NCI-H2227 treated with DMSO at 0.1 percent for 48 hours (cell line): ENCODE measurements around the gene RAPGEF4.

Experiments used
- DNase-seq: peaks from one replicate; lab custom pipeline; 2025; lab: John Stamatoyannopoulos, UW

The RAPGEF4 gene

DNA sequence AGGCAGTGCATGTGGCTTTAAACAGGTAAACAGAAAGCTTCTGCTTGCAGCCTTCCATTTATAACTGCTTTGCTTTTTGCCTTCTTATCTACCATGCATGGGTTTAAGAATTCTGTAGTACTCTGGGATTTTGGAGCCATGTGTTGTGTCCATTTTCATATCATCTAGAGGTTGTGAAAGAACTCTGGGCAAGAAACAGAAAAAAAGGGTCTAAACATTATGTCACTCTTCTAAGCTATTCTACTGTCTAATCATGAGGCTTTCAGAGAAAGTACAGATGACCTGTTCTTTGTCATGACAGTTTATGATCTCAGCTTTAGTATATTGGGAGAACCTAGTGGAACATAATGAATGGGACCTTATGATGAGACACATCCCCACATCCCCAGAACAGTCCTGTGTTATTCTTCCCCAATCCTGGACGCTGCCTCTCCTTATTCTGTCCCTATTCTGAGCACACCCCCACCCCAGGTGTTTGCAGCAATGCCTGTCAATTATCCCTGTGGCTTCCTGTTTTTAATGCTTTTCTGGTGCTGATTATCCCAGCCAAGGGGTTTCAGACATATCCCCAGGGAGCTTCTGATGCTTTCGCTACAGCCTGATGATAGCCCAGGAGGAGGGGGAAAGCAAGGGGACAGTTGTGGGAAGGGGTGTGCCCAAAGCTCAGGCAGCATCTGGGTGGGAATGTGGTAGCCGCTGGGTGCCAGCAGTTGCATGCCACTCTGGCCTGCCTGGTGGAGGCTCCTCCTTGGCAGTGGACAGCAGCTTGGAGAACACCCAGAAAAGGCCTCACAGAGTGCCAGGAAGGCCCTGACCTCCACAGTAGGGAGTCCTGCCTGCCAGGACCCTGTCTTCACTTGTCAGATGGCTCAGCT lies 170.5 kb downstream of the RAPGEF4 start:
- no peak for DNase-seq

DNA sequence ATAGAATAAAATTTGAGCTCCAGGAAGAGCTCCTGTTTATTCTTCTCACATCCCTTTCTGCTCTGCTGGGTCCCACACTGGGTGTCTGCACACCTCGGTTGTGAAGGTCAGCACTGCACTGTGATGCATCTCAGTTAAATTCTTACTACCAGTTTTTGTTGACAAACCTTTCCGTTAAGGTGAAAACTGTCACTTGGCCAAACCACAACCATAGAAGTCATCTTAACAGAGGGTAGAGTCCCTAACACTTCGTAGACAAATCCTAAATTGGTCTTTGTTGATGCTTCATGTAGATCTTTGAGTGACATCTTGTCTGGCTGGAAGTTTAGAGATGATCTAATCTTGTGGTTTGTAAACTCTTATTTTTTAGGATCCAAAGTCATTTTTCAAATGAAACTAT lies 172.6 kb downstream of the RAPGEF4 start:
- no peak for DNase-seq

DNA sequence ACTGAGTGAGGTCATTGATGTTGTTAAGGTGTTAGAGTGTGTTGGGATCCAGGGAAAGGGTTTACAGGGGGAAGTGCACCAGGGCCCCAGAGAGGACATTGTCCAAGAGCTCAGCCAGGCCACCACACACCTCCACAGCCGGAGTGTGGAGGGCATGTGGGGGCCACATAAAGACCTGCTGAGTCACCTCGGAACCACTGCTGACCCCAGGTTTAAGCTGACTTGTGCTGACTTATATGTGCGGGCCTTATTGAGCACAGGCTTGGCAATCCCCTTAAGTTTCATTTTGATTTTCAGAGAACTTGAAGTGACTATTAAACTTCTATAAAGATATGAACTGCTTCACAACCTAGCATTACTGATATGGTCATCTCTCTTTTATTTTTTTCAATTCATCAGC lies 173.8 kb downstream of the RAPGEF4 start:
- no peak for DNase-seq

DNA sequence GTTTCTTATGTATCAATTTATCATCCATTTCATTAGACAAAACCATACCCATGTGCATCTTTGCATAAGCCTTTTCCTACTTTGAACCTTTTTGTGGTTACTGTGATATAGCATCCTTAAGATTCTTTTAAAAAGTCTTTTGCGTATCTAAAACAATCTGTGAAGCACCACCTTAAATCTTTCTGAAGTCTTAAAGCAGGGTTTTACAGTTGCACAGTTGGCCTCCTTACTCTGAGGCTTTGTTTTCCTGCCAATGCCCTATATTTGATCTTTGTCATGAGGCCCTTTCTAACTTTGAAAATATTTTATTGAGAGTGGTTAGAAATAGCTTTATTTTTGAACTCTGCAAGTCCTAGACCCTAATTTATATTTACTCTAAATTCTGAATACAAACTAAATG lies 176.6 kb downstream of the RAPGEF4 start:
- no peak for DNase-seq

DNA sequence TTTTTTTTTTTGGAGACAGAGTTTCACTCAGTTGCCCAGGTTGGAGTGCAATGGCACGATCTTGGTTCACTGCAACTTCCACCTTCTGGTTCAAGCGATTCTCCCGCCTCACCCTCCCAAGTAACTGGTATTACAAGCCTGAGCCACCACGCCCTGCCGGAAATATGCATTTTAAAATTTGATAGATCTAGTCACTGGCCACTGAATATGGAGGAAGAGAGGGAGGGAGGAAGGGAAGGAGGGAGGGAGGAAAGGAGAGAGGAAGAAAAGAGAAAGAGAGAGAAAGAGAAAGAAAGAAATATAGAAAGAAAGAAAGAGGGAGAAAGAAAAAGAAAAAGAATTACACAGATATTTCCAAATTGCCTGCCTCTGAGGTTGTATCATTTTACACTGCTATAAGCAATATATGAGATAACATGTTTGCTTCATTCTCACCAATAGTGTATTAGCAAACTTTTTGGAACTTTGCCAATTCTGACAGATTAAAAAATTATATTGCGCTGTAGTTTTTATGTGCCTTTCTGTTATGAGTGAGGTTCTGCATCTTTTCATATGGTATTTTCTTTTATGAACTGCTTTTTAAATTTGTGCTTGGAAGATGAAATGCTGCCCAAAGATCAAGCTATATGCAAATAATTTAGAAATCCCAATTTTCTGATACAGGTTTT lies 178.8 kb downstream of the RAPGEF4 start:
- DNase-seq, result no peak

DNA sequence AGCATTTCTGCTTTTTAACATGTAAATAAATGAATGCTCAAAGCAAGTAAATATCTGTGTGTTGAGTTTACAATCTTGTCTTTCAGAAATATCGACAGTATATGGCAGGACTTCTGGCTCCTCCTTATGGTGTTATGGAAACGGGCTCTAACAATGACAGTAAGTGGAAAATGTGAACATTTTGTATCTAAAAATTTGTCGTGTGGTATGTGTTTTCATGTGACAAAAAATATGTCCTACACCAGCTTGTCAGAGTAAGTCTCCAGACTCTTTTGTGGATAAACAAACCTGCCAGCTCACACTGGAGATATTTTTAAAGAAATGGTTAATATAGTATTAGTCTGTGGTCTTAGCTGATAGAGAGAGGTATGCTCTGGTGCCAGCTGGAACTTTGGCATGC lies 182.1 kb downstream of the RAPGEF4 start:
- DNase-seq, result no peak

DNA sequence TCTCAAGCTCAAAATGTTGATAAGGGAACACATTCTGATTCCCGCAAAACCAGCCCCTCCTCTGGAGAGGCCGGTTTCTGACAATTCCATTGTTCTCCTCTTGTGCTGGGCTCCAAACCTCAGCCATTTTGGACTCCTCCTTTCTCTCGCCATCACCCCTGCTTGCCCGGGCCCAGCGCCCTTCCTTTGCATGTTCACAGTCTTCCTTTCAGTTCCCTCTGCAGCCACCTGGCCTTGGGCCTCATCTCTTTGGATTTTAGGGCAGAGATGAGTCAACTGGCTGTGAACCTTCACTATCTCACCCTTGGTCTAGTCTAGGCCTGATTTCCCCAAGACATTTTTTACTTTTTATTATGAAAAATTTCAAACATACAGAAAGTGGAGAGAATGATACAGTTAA lies 184.1 kb downstream of the RAPGEF4 start:
- no peak for DNase-seq

DNA sequence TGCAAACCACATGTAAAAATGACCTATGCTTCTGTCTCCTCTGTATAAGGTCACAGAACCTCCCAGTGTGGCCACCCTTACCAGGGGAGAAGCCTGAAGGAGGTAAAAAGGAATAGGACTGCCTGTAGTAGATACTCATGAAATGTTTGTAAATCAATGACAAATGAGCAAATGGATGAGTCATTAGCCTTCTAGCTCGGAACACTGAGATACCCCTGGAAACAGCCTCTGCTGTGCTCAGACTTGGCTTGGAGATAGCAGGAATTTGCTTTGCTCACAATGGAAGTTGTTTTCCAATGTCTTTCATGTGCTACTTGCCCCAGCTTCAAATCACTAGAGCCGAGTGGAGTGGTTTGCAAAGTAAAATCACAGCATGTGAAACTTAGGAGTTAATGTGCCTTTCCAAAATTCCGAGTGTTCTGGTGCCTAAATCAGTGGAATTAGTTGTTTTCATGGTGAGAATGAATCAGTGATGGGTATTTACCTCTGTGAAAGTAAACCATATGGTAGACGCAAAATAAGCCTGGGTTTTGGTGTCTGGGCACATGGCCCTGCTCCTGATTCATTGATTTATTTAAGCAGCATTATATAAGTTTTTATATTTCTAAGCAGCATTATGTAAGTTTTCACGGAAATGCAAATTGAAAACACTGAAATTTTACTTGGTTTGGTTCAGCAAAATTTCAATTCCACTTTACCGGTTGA lies 186.0 kb downstream of the RAPGEF4 start:
- DNase-seq, result no peak

DNA sequence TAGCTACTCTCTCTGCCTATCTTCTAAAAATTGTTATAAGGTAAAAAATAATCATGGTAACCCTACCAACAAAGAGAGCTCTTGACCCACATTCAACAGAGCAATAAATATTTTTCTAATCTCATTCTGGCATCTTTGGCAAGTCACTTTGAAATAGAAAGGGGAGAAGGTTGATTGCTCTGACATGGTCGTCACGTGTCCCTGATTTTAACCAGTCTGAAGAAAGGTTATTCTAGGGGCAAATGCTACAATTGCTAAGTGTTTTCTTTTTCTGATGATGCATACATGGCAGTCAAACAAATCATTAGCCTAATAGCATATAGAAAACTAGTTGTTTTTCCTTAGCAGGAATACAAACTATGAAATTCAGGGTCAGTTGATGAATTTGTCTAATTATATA lies 186.7 kb downstream of the RAPGEF4 start:
- DNase-seq, result no peak

DNA sequence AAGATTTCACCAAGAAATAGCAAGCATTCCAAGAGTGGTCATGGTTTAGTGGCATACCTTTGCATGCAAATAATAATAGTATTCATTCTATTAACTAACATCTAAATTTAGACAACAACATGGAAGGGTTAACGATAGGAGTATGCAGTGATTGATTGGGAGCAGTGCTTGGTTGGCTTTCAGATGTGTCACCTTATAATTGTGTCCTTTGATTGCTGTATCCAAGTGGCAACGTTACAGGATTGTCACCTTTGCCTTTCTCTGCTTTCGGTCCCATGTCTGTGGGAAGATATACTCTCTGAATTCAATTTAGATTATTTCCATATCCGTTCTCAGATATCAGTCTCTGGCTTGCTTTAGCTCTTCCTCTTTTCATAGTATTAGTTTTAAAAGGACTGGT lies 187.2 kb downstream of the RAPGEF4 start:
- DNase-seq, result no peak

DNA sequence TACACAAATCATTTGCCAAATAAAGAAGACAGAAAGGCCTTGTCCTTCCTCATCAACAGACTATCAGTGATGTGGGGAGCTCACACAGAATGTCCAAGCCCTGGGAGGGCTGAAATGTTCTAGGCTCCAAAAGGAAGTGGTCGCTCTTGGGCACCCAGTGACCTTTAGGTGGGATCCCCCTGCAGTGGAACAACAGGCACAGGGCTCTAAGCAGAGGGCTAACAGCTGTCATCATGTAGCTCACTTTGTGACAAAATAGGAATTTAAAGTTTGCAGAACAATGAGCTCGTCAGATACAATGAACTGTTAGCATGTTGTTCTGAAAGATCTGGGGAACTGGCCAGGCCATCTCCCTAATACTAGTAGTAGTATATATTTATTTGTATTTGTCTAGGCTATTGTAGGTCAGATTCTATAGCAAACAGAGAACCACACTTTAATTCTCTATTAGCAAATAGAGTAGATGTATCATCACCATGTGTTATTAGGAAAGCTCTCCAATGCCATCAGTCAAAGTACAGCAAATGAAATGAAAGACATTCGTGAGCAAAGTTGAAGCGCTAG lies 188.5 kb downstream of the RAPGEF4 start:
- no peak for DNase-seq

DNA sequence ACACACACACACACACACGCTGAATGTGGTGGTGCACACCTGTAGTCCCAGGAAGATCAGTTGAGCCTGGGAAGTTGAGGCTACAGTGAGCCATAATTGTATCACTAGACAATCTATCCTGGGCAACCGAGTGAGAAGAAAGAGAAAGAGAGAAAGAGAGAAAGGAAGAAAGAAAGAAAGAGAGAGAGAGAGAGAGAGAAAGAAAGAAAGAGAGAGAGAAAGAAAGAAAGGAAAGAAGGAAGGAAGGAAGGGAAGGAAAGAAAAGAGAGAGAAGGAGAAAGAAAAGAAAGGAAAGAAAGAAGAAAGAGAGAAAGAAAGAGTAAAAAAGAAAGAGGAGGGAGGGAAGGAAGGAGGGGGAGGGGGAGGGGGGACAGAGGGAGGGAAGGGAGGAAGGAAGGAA lies 190.0 kb downstream of the RAPGEF4 start:
- no peak for DNase-seq

DNA sequence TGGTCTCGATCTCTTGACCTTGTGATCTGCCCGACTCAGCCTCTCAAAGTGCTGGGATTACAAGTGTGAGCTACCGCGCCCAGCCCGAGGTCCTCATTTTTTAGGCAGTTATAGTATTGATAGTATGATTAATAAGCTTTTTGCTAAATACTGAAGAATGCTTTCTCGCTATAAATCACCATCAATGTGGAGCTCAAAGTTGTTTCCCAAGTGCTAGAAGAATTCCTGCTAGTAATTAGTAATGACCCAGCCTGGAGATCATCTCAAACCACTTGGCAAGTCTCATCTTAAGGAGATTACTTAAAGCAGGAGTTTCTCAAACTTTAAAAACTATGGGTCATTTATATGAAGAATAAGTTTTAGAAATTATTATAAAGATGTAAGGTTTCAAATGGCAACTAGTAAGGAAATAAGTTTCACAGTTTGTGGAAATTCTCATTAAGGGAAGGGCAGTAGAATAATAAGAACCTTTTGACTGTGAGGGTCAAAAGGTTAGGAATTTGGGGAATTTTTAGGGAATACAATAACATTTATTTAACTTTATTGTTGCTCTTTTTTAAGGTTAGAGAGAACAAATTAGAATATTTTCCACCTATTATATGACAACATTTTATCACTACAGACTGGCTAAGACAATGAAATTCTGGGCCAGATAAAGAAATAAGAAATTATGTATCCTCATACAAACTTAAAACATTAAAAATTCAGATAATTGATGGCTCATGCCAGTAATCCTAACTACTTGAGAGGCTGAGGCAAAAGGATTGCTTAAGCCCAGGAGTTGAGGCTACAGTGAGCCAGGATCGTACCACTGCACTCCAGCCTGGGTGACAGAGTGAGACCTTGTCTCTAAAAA lies 191.4 kb downstream of the RAPGEF4 start:
- no peak for DNase-seq

DNA sequence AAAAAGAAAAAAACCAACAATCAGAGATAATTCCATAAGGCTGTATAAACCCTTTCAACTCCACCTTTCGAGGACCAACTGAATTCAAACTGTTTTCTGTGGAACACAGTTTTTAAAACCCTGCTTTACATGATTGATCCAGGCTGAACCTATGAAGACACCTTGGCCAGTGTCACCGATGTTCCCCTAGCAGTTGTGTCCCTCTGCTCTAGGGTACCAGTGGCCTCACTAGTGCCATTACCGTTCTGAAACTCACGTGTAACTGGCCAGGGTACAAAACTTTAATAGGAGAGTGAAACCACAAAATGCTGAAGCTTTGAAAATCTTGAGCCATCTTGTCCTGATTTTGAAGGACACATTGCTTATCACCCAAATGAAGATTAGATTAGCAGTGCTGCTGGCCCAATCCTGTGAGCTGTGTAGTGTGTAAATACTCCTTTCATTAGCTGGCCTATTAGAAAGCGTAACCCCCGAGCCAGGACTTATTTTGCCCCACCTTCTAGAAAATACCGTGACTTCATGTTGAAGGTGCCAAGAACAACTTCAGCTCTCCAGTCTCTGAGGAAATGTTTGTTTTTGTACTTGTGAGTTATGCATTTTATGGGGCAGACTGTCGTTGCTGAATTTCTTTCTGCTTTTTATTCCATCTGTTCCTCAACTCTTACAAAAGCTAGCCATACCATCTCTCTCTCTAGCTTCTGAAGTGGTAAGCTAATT lies 192.2 kb downstream of the RAPGEF4 start:
- DNase-seq, result no peak

DNA sequence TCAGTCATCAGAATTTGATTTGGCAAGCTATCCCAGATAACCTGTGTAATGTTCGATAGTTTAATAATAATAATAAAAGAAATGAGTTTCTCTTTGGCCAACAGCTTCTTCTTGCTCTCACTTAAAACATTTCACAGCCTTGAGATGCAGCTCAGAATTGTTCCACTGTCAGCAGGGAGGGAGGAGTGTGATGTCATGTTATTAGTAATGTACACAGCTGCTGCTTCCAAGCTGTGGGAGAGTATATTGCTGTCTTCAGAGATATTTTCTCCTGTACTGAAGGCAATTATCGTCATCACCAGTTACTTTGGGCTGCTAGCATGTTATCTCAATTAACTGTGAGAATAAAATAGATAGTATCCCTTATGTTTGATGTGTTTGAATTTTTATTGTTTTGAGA lies 193.1 kb downstream of the RAPGEF4 start:
- DNase-seq, result peak; percentile 68

DNA sequence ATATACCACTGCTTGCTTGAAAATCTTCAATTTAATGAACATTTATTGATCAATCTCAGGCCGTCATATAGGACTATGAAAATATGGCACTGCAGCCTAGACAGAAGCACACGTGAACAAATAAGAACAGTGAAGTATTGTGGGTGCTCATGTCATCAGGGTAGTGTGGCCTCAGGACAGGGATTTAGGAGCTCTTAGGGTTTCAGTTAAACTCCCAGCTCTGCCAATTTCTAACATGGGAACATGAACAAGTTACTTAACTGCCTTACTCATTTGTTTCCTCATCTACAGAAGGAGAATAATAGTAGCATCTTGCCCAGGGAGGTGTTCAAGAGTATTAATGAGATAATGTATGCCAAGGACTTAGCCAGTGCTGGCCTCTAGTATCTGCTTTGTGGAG lies 194.0 kb downstream of the RAPGEF4 start:
- no peak for DNase-seq

DNA sequence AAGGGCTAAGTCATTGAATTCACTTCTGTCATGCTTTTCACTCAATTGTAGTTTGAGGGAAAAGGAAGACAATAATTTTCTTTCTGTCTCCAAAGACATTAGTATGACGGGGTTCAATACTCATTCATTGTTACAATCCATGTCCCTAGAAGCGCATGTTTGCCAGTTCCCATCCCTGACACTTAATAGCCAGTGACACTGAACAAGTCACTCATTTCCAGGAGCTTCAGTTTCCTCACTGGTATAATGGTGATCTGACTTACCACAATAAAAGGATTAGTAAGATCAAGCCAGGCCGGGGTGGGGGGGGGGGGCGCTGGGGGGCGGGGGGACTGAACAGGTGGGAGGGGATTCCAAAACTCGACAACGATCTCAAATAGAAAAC lies 195.2 kb downstream of the RAPGEF4 start:
- DNase-seq, result no peak

DNA sequence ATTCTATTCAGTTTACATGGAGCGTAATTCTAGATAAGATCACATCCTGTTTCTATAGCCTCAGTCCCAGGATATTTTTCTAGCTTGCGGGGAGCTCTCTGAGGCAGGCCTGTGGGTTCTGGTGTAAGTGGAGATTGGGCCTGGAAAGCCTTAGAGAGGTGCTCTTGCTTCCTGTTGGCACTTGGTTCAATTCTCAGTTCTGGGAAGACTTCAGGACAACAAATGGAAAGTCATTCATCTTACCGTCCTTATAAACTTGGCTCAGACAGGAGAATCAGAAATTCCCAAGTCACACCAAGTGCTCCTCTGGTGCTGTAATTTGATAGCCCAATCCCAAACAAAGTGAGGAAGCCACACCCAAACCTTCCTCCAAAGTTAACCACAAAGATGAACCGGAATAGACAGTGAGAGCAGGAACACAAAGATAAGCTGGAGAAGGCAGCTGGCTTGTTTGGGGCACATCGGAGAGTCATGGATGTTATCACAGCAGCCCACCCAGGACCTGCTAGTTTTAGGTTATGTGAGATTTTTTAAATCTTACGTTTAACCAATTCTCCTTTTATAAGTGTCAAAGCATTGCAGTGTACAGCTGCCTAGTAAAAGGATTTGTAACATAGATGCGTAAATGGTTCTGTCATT lies 195.7 kb downstream of the RAPGEF4 start:
- DNase-seq, result no peak

DNA sequence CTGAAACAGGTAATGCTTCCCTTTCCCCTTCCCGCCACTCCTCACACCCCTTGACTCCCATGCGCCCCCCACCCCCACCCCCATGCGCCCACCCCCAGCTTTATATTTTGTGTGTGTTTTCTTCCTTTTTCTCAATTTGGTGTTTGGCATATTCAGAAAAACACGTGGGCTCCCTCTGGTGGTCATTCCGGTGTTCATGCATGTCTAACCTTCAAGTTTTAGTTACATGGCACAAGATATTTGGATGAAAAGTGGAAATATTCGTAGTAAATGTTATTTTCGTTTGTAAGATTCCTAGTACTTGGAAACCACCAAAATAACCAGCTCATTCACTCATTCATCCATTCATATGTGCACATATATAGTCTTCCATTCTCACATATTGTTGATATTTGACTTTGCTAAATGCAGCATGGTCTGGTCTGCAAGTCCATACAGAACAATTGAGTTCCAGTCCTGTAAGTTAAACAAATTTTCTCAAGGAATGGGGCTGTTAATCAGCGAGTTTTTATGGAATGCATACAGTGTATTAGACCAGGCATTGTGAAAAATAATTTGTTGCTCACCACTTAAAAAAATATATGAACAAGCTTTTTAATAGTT lies 196.4 kb downstream of the RAPGEF4 start:
- DNase-seq, result peak; percentile 78
